ENCODE measurements around the gene IFITM1. TPM values are rescaled to one million over a fixed set of nuclear protein-coding genes. Genes with fewer than 3 reads are reported as not detected.
A peak's percentile ranks its signal among the peaks of the same experiment; 100 is the strongest.

Gene IFITM1
- total and polyA plus RNA-seq, 2 of the 4 experiments (the other 2 are of a cell fraction) = 24.2 to 68.9 TPM

DNA sequence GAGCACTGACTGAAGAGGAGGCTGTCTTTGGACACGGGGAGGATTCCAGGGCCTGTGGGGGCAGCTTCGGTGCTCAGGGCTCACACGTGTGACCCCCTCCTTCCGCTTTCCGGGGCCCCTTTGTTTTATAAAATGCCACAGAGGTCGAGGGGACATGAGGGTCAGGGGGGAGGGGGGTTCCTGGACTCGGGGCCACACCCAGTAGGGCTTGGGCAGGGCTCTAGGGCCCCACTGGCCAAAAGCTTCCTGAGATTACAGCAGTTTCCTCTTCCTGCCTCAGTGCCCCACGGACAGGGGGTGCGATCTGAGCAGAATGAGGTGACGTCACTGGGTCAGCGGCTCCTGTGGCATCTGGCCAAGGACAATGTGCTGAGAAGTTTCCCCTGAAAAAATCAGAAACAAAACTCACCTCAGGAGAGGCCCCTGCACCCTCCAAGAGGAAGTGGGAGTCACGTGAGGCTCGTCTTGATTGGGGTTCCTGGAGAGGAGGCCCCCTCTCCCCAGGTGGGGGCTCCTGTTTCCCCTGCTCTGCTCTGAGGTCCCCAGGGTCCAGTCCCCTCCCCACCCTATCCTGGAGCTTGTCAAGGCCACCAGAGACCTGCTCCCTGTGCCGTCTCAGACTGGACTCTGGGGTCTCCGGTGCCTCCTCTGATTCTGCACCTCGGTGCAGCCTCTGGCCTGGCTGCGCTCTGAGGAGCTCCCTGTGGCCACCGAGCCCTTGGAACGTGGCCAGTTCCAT is 13.2 kb downstream of the IFITM1 start:
- no peak overlapping the region for H3K4me3 ChIP-seq (ENCODE audit: insufficient read depth, low read depth, low read length)
- H3K56ac ChIP-seq (ENCODE audit: extremely low read depth, insufficient read depth, low read length) = no peak overlapping the region
- no peak overlapping the region; the same call in 1 of the 2 replicates for H2AK5ac ChIP-seq (ENCODE audit: low read depth, low read length)
- TF ChIP-seq SMC3 (IDR thresholded peaks at IDR 0.05; ENCODE audit: low read depth, low read length) (no peak), MXI1 (IDR thresholded peaks at IDR 0.05; ENCODE audit: borderline replicate concordance, low read depth, low read length) (no peak), BHLHE40 (IDR thresholded peaks at IDR 0.05; ENCODE audit: low read depth, low read length) (no peak), RCOR1 (IDR thresholded peaks at IDR 0.05; ENCODE audit: insufficient replicate concordance, low read length) (no peak), MAFK (IDR thresholded peaks at IDR 0.05; ENCODE audit: low read depth, low read length) (no peak), RAD21 (IDR thresholded peaks at IDR 0.05; ENCODE audit: low read length) (no peak), RFX5 (IDR thresholded peaks at IDR 0.05; ENCODE audit: low read depth, low read length) (no peak), CHD1 (IDR thresholded peaks at IDR 0.05; ENCODE audit: low read depth, low read length) (no peak), NFE2L2 (IDR thresholded peaks at IDR 0.05; ENCODE audit: low read depth, low read length) (no peak), FOS (IDR thresholded peaks at IDR 0.05; ENCODE audit: low read depth, low read length) (no peak), POLR2A (IDR thresholded peaks at IDR 0.05; ENCODE audit: low read depth, low read length) (no peak), CEBPB (IDR thresholded peaks at IDR 0.05; ENCODE audit: low read depth, low read length) (no peak)
- TF ChIP-seq, protein P1, sequence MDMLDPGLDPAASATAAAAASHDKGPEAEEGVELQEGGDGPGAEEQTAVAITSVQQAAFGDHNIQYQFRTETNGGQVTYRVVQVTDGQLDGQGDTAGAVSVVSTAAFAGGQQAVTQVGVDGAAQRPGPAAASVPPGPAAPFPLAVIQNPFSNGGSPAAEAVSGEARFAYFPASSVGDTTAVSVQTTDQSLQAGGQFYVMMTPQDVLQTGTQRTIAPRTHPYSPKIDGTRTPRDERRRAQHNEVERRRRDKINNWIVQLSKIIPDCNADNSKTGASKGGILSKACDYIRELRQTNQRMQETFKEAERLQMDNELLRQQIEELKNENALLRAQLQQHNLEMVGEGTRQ (IDR thresholded peaks at IDR 0.05; ENCODE audit: low read depth, low read length) = no peak
- TF ChIP-seq, protein P2, sequence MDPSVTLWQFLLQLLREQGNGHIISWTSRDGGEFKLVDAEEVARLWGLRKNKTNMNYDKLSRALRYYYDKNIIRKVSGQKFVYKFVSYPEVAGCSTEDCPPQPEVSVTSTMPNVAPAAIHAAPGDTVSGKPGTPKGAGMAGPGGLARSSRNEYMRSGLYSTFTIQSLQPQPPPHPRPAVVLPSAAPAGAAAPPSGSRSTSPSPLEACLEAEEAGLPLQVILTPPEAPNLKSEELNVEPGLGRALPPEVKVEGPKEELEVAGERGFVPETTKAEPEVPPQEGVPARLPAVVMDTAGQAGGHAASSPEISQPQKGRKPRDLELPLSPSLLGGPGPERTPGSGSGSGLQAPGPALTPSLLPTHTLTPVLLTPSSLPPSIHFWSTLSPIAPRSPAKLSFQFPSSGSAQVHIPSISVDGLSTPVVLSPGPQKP (IDR thresholded peaks at IDR 0.05; ENCODE audit: borderline replicate concordance, low read depth, low read length) = no peak
- BruUV-seq (replicated peaks) = no TSS peak
- no peaks in the 10 kb centered on the region for H3K9me1 ChIP-seq (ENCODE audit: insufficient read depth, low read length)
- H4K20me1 ChIP-seq (ENCODE audit: insufficient read depth, low read length) = no peaks in the 10 kb centered on the region
- 0 out of 2 replicates have a peak overlapping the region, but pooled peaks have one; percentile 4 for H3K9ac ChIP-seq (ENCODE audit: low read depth, low read length)
- peak overlapping the region; percentile 40; the same call in 1 of the 2 replicates for H2BK20ac ChIP-seq (ENCODE audit: low read depth, low read length)
- peak overlapping the region; percentile 61 for H2BK120ac ChIP-seq (ENCODE audit: low read depth, low read length)
- H3K14ac ChIP-seq (replicated peaks; ENCODE audit: low read depth, low read length) = peak overlapping the region; percentile 10; the same call in 1 of the 2 replicates
- dilution Hi-C loops (cut with HindIII; ENCODE audit: low sequenced_read_pairs, unreplicated experiment) = no loop called here
- H4K91ac ChIP-seq (ENCODE audit: insufficient read depth, low read depth, low read length) = peak overlapping the region; percentile 26; the same call in 1 of the 2 replicates
- in situ Hi-C loops (cut with MboI; ENCODE audit: low sequenced_read_pairs) = no loop called here
- peak overlapping the region; percentile 43 for H3K27ac ChIP-seq (ENCODE audit: insufficient read depth, low read length)
- H4K5ac ChIP-seq (ENCODE audit: low read depth, low read length) = peak overlapping the region; percentile 70
- no peaks in the 10 kb centered on the region for H3K9me3 ChIP-seq (ENCODE audit: control insufficient read depth, insufficient read depth, low read length)
- peaks cover 13% of the 10 kb centered on the region for H3K4me1 ChIP-seq (ENCODE audit: control insufficient read depth, insufficient read depth, low read length)
- H3K36me3 ChIP-seq (ENCODE audit: control insufficient read depth, insufficient read depth, low read length) = no peaks in the 10 kb centered on the region
- peak overlapping the region; percentile 49 to 84 for H4K8ac ChIP-seq (ENCODE audit: low read depth in 2 of 2, low read length in 2 of 2)
- H3K23ac ChIP-seq (ENCODE audit: low read depth, low read length) = no peak overlapping the region
- peak overlapping the region; percentile 87 for H2AFZ ChIP-seq (replicated peaks; ENCODE audit: low read length, poor library complexity)
- H3K18ac ChIP-seq (ENCODE audit: low read depth, low read length) = peak overlapping the region; percentile 65
- intact Hi-C loops (cut with micrococcal nuclease) = no loop called here
- H3K4me2 ChIP-seq (ENCODE audit: low read depth, low read length) = no peak overlapping the region
- ChIA-PET CTCF (no interaction called here), POLR2A (ENCODE audit: unreplicated experiment) (no interaction called here)
- peak overlapping the region; percentile 70 for H2AK9ac ChIP-seq (replicated peaks; ENCODE audit: low read depth, low read length, poor library complexity)
- DNase-seq (peak; percentile 42), ATAC-seq (ENCODE audit: low read depth) (peak; percentile 25)
- peak overlapping the region; percentile 66 for H3K4ac ChIP-seq (ENCODE audit: low read depth, low read length)
- 0 out of 3 replicates have a peak overlapping the region, but pooled peaks have one; percentile 37 for H2BK15ac ChIP-seq (ENCODE audit: low read depth, low read length)
- WGBS, 2 experiments (ENCODE audit: extremely low coverage in 2 of 2, insufficient read length in 1 of 2) = 32% methylated on average over 5 of the region's 19 CpGs; no CpG with 5 or more reads in 1 of the 2 experiments
- no peaks in the 10 kb centered on the region for H3K79me1 ChIP-seq (ENCODE audit: low read depth in 1 of 2, low read length in 2 of 2)
- no peaks in the 10 kb centered on the region for H3K27me3 ChIP-seq (ENCODE audit: control insufficient read depth, insufficient read depth, low read length)
- no peak overlapping the region for H2BK5ac ChIP-seq (ENCODE audit: low read depth, low read length, poor library complexity, severe bottlenecking)

All from IMR-90 (cell line).